Thoracic aorta (tissue), 2 donors: ENCODE measurements around the gene SLC39A11. TPM values are rescaled to one million over a fixed set of nuclear protein-coding genes. Genes with fewer than 3 reads are reported as not detected.

ENCODE experiments used
- ATAC-seq: fragments of 150-250 bp; one replicate; pipeline ENCODE4 v1.8.0; 2017; ENCODE audit warnings: low read depth; ENCODE audit not compliant: insufficient number of reproducible peaks, low FRiP score
- DNase-seq: peaks from one replicate; pipeline ENCODE4 v3.0.0-alpha.2; 2020; ENCODE audit warnings: low spot score
- H3K27ac ChIP-seq, 2 donors: fragments of 200-600 bp; sonication (generic); 1 replicate in 1 of 2; 2 replicates in 1 of 2; pipeline ENCODE4 v1.5.1; 2016; ENCODE audit warnings: mild to moderate bottlenecking in 2 of 2, moderate library complexity in 2 of 2
- H3K27me3 ChIP-seq: fragments of 200-600 bp; sonication (generic); replicated peaks from 2 replicates; pipeline ENCODE4 v1.6.0; 2016; ENCODE audit warnings: mild to moderate bottlenecking; ENCODE audit not compliant: insufficient read depth
- H3K36me3 ChIP-seq: fragments of 200-600 bp; sonication (generic); one replicate; pipeline ENCODE4 v1.5.1; 2016
- H3K4me1 ChIP-seq, 2 donors: fragments of 200-600 bp; sonication (generic); 1 replicate in 1 of 2; 2 replicates in 1 of 2; pipeline versions ENCODE4 v1.5.1 to v1.6.0; 2016; ENCODE audit warnings: low read depth in 2 of 2, mild to moderate bottlenecking in 1 of 2; ENCODE audit not compliant: control insufficient read depth in 1 of 2
- H3K4me3 ChIP-seq: fragments of 200-600 bp; sonication (generic); 2 replicates; pipeline ENCODE4 v1.5.1; 2016; ENCODE audit warnings: mild to moderate bottlenecking
- H3K9me3 ChIP-seq: fragments of 200-600 bp; sonication (generic); 2 replicates; pipeline ENCODE4 v1.5.1; 2016
- total RNA-seq, 2 donors: library from RNA; depleted of rRNA; stranded (reverse); fragments of >200 nt; gene quantifications; one replicate each; pipeline versions ENCODE4 v1.1.0 to v1.2.3, GENCODE V29; 2016
- TF ChIP-seq, protein P1 (sequence below): fragments of 200-600 bp; sonication (generic); IDR thresholded peaks from one replicate; pipeline ENCODE4 v1.5.1; 2019; ENCODE audit warnings: antibody characterized with exemption

Gene SLC39A11
- total RNA-seq, 2 donors from 2014 or later, result 12.0 to 29.1 TPM

- TF ChIP-seq, protein P1, sequence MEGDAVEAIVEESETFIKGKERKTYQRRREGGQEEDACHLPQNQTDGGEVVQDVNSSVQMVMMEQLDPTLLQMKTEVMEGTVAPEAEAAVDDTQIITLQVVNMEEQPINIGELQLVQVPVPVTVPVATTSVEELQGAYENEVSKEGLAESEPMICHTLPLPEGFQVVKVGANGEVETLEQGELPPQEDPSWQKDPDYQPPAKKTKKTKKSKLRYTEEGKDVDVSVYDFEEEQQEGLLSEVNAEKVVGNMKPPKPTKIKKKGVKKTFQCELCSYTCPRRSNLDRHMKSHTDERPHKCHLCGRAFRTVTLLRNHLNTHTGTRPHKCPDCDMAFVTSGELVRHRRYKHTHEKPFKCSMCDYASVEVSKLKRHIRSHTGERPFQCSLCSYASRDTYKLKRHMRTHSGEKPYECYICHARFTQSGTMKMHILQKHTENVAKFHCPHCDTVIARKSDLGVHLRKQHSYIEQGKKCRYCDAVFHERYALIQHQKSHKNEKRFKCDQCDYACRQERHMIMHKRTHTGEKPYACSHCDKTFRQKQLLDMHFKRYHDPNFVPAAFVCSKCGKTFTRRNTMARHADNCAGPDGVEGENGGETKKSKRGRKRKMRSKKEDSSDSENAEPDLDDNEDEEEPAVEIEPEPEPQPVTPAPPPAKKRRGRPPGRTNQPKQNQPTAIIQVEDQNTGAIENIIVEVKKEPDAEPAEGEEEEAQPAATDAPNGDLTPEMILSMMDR, result no peak
- ATAC-seq (no peak), DNase-seq (no peak)
- Histone ChIP-seq H3K27me3 (no peaks in the 10 kb centered on the region), H3K4me3 (no peak overlapping the region), H3K27ac (no peak overlapping the region), H3K4me1 (no peaks in the 10 kb centered on the region), H3K9me3 (peaks cover 5% of the 10 kb centered on the region), H3K36me3 (no peaks in the 10 kb centered on the region)
Measured at GRCh38 chr17:72840019-72840418, 252.5 kb downstream of the SLC39A11 start.

GRCh38 chr17:72839131-72839725, 253.3 kb downstream of the SLC39A11 start:
- ATAC-seq (no peak), DNase-seq (no peak)
- Histone ChIP-seq H3K4me1 (no peaks in the 10 kb centered on the region), H3K27me3 (no peaks in the 10 kb centered on the region), H3K36me3 (no peaks in the 10 kb centered on the region), H3K27ac (no peak overlapping the region), H3K4me3 (no peak overlapping the region), H3K9me3 (peaks cover 5% of the 10 kb centered on the region)
- TF ChIP-seq, protein P1, result no peak

DNA sequence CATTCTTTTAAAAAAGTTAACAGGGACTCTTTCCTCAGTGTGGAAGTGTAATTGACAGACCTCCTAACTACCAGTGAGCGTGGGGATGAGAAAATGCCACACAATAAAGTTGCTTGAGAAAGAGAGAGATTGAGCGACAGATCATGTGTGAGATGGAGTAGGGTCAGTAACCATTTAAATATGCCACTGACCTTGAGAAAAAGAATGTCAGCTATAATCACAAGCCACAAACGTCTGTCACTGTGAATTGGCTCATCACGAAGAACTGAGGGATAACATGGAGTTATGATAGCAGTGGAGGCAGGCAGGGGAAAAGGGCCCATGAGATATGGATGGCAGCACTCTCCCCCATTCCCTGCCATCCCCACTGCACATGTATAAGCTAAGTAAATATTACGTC, 253.9 kb downstream of the SLC39A11 start:
- TF ChIP-seq, protein P1, result no peak
- Histone ChIP-seq H3K4me1 (no peaks in the 10 kb centered on the region), H3K27ac (no peak overlapping the region), H3K36me3 (no peaks in the 10 kb centered on the region), H3K4me3 (no peak overlapping the region), H3K27me3 (no peaks in the 10 kb centered on the region), H3K9me3 (peaks cover 5% of the 10 kb centered on the region)
- no peak for ATAC-seq
- DNase-seq, result no peak

- ATAC-seq (no peak), DNase-seq (no peak)
- Histone ChIP-seq H3K4me3 (no peak overlapping the region), H3K27ac (no peak overlapping the region), H3K4me1 (no peaks in the 10 kb centered on the region), H3K27me3 (no peaks in the 10 kb centered on the region), H3K9me3 (peaks cover 5% of the 10 kb centered on the region), H3K36me3 (no peaks in the 10 kb centered on the region)
- TF ChIP-seq, protein P1, result no peak
Measured at GRCh38 chr17:72838068-72838467, 254.4 kb downstream of the SLC39A11 start.

- no peaks in the 10 kb centered on the region for H3K4me1 ChIP-seq
- H3K36me3 ChIP-seq, result no peaks in the 10 kb centered on the region
- H3K27ac ChIP-seq, result no peak overlapping the region
- DNase-seq, result no peak
- TF ChIP-seq, protein P1, result no peak
- H3K27me3 ChIP-seq, result no peaks in the 10 kb centered on the region
- ATAC-seq, result no peak
- peaks cover 5% of the 10 kb centered on the region for H3K9me3 ChIP-seq
- no peak overlapping the region for H3K4me3 ChIP-seq
Measured at GRCh38 chr17:72837335-72837734, 255.2 kb downstream of the SLC39A11 start.
